Measurements from ENCODE around the gene ZNF133.

- TF ChIP-seq, protein P1, sequence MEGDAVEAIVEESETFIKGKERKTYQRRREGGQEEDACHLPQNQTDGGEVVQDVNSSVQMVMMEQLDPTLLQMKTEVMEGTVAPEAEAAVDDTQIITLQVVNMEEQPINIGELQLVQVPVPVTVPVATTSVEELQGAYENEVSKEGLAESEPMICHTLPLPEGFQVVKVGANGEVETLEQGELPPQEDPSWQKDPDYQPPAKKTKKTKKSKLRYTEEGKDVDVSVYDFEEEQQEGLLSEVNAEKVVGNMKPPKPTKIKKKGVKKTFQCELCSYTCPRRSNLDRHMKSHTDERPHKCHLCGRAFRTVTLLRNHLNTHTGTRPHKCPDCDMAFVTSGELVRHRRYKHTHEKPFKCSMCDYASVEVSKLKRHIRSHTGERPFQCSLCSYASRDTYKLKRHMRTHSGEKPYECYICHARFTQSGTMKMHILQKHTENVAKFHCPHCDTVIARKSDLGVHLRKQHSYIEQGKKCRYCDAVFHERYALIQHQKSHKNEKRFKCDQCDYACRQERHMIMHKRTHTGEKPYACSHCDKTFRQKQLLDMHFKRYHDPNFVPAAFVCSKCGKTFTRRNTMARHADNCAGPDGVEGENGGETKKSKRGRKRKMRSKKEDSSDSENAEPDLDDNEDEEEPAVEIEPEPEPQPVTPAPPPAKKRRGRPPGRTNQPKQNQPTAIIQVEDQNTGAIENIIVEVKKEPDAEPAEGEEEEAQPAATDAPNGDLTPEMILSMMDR (conservative IDR thresholded peaks at IDR 0.05; ENCODE audit: low read depth in 2 of 2), result no peak
- TF ChIP-seq EZH2 (IDR thresholded peaks at IDR 0.05; ENCODE audit: low read depth, unreplicated experiment) (no peak), EZH2phosphoT487 (IDR thresholded peaks at IDR 0.05; ENCODE audit: unreplicated experiment) (no peak), POLR2AphosphoS5 (IDR thresholded peaks at IDR 0.05; ENCODE audit: low read depth) (no peak), JUNB (IDR thresholded peaks at IDR 0.05; ENCODE audit: unreplicated experiment) (no peak), REST (IDR thresholded peaks at IDR 0.05; ENCODE audit: unreplicated experiment) (no peak), ZNF331 (CRISPR knock-in tag; IDR thresholded peaks at IDR 0.05; ENCODE audit: low read depth) (no peak), CREB1 (CRISPR knock-in tag; IDR thresholded peaks at IDR 0.05; ENCODE audit: low read depth) (no peak), STAT1 (IDR thresholded peaks at IDR 0.05; ENCODE audit: unreplicated experiment) (no peak)
- TF ChIP-seq, protein P2, sequence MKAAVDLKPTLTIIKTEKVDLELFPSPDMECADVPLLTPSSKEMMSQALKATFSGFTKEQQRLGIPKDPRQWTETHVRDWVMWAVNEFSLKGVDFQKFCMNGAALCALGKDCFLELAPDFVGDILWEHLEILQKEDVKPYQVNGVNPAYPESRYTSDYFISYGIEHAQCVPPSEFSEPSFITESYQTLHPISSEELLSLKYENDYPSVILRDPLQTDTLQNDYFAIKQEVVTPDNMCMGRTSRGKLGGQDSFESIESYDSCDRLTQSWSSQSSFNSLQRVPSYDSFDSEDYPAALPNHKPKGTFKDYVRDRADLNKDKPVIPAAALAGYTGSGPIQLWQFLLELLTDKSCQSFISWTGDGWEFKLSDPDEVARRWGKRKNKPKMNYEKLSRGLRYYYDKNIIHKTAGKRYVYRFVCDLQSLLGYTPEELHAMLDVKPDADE (IDR thresholded peaks at IDR 0.05), result no peak
Measured at GRCh38 chr20:18263723-18264122, 24.6 kb upstream of the ZNF133 start.

Data from GM23338 (cell line).